ENCODE results near the gene PSMC5. TPM values are rescaled to one million over a fixed set of nuclear protein-coding genes. Genes with fewer than 3 reads are reported as not detected.

The PSMC5 gene
- total and polyA plus RNA-seq, 9 of the 15 experiments (the other 6 are each of a cell fraction or from before 2014, with no cell fraction given): 89.2 to 393 (median 161) TPM

DNA sequence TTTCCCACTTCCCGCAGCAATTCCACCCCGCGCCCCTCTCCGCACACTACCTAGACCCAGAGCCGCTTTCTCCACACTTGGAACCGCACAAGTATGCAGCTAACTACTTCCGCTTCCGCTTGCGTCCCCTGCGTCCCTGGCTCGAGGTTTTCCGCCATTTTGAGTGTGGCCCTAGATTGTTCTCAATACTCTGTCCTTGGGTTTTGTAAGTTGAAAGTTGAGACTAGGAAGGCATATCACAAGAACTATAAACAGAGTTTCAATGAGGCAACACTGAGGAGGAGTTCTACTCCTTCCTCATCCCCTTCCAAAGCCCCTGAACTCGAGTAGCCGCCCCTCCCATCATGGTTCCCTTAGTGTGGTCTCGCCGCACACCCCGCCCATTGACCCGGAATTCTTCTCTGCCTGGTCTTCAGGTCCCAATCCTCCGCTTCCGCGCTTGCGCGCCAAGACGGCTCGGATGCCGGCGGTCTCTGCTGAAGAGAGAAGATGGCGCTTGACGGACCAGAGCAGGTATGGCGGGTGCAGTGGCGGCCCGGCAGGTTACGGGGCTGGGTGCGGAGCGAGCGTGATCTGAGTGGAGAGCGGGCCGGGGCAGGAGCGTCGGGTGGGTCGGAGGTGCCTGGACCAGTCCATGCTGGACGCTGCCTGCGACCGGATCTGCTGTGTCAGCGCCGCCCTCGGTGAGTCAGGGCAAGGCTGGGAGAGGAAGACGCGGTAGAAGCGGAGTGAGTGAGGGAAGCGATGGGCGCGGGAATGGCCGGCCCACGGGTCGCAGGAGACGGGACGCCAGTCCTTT, at the start of gene PSMC5, which contains the start of gene FTSJ3 (continued):
- TF ChIP-seq, protein P1, sequence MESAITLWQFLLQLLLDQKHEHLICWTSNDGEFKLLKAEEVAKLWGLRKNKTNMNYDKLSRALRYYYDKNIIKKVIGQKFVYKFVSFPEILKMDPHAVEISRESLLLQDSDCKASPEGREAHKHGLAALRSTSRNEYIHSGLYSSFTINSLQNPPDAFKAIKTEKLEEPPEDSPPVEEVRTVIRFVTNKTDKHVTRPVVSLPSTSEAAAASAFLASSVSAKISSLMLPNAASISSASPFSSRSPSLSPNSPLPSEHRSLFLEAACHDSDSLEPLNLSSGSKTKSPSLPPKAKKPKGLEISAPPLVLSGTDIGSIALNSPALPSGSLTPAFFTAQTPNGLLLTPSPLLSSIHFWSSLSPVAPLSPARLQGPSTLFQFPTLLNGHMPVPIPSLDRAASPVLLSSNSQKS (CRISPR knock-in tag; IDR thresholded peaks at IDR 0.05): no peak
- TF ChIP-seq HDAC3 (IDR thresholded peaks at IDR 0.05; ENCODE audit: borderline replicate concordance, partially characterized antibody) (no peak), KLF6 (CRISPR knock-in tag; IDR thresholded peaks at IDR 0.05; ENCODE audit: borderline replicate concordance) (no peak), ZSCAN29 (IDR thresholded peaks at IDR 0.05) (no peak), YBX1 (IDR thresholded peaks at IDR 0.05) (no peak), SIX5 (IDR thresholded peaks at IDR 0.05; ENCODE audit: borderline replicate concordance in 1 of 2, insufficient read depth in 1 of 2, low read depth in 1 of 2, low read length in 2 of 2) (peak; percentile 82 to 84), ASH1L (IDR thresholded peaks at IDR 0.05; ENCODE audit: borderline replicate concordance, low read depth, partially characterized antibody) (peak; percentile 85), ZSCAN32 (CRISPR knock-in tag; IDR thresholded peaks at IDR 0.05) (no peak), ZNF143 (CRISPR knock-in tag; IDR thresholded peaks at IDR 0.05) (no peak; the same call in 1 of the 2 replicates), ERF (CRISPR knock-in tag; IDR thresholded peaks at IDR 0.05) (peak; percentile 93; the same call in 1 of the 2 replicates), SIN3A (IDR thresholded peaks at IDR 0.05; ENCODE audit: borderline replicate concordance in 2 of 2, control insufficient read depth in 1 of 2, low read depth in 2 of 2, low read length in 2 of 2) (peak; percentile 68 to 93)
- TF ChIP-seq, protein P2, sequence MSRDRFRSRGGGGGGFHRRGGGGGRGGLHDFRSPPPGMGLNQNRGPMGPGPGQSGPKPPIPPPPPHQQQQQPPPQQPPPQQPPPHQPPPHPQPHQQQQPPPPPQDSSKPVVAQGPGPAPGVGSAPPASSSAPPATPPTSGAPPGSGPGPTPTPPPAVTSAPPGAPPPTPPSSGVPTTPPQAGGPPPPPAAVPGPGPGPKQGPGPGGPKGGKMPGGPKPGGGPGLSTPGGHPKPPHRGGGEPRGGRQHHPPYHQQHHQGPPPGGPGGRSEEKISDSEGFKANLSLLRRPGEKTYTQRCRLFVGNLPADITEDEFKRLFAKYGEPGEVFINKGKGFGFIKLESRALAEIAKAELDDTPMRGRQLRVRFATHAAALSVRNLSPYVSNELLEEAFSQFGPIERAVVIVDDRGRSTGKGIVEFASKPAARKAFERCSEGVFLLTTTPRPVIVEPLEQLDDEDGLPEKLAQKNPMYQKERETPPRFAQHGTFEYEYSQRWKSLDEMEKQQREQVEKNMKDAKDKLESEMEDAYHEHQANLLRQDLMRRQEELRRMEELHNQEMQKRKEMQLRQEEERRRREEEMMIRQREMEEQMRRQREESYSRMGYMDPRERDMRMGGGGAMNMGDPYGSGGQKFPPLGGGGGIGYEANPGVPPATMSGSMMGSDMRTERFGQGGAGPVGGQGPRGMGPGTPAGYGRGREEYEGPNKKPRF (IDR thresholded peaks at IDR 0.05; ENCODE audit: low read depth, low read length): no peak
- TF ChIP-seq, protein P3, sequence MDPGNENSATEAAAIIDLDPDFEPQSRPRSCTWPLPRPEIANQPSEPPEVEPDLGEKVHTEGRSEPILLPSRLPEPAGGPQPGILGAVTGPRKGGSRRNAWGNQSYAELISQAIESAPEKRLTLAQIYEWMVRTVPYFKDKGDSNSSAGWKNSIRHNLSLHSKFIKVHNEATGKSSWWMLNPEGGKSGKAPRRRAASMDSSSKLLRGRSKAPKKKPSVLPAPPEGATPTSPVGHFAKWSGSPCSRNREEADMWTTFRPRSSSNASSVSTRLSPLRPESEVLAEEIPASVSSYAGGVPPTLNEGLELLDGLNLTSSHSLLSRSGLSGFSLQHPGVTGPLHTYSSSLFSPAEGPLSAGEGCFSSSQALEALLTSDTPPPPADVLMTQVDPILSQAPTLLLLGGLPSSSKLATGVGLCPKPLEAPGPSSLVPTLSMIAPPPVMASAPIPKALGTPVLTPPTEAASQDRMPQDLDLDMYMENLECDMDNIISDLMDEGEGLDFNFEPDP (CRISPR knock-in tag; IDR thresholded peaks at IDR 0.05): no peak
- TF ChIP-seq, protein P4, sequence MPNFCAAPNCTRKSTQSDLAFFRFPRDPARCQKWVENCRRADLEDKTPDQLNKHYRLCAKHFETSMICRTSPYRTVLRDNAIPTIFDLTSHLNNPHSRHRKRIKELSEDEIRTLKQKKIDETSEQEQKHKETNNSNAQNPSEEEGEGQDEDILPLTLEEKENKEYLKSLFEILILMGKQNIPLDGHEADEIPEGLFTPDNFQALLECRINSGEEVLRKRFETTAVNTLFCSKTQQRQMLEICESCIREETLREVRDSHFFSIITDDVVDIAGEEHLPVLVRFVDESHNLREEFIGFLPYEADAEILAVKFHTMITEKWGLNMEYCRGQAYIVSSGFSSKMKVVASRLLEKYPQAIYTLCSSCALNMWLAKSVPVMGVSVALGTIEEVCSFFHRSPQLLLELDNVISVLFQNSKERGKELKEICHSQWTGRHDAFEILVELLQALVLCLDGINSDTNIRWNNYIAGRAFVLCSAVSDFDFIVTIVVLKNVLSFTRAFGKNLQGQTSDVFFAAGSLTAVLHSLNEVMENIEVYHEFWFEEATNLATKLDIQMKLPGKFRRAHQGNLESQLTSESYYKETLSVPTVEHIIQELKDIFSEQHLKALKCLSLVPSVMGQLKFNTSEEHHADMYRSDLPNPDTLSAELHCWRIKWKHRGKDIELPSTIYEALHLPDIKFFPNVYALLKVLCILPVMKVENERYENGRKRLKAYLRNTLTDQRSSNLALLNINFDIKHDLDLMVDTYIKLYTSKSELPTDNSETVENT (CRISPR knock-in tag; IDR thresholded peaks at IDR 0.05): 0 out of 2 replicates have a peak, but pooled peaks have one; percentile 19
- TF ChIP-seq, protein P5, sequence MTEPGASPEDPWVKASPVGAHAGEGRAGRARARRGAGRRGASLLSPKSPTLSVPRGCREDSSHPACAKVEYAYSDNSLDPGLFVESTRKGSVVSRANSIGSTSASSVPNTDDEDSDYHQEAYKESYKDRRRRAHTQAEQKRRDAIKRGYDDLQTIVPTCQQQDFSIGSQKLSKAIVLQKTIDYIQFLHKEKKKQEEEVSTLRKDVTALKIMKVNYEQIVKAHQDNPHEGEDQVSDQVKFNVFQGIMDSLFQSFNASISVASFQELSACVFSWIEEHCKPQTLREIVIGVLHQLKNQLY (CRISPR knock-in tag; conservative IDR thresholded peaks at IDR 0.05): peak in 1 of 2 experiments; percentile 70; a peak in 1 of 4 replicates
- TF ChIP-seq, protein P6, sequence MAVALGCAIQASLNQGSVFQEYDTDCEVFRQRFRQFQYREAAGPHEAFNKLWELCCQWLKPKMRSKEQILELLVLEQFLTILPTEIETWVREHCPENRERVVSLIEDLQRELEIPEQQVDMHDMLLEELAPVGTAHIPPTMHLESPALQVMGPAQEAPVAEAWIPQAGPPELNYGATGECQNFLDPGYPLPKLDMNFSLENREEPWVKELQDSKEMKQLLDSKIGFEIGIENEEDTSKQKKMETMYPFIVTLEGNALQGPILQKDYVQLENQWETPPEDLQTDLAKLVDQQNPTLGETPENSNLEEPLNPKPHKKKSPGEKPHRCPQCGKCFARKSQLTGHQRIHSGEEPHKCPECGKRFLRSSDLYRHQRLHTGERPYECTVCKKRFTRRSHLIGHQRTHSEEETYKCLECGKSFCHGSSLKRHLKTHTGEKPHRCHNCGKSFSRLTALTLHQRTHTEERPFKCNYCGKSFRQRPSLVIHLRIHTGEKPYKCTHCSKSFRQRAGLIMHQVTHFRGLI (CRISPR knock-in tag; IDR thresholded peaks at IDR 0.05): no peak

Measured in K562 (cell line).